ENCODE measurements around the gene DNAJC1.
A peak's percentile ranks its signal among the peaks of the same experiment; 100 is the strongest.

DNAJC1 gene

DNA sequence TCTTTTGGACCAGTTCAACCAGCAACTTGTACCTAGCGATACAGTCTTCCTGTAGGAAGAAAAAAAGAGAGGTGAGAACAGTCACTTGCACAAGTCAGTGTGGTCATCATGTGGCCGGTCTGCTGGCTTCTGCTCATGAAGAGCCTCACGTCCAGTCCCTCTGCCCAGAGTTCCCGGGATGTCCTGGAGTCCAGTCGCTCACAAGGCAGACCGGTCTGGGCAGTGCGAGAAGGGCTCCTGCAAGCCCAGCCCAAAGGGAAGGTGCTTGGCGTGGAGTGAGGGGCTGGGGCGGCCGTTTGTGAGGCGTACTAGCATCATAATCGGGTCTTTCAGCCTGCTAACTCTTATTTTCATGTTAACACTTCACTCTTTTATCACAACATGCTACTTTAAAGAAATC lies 246.8 kb downstream of the DNAJC1 start:
- no peak for DNase-seq

DNA sequence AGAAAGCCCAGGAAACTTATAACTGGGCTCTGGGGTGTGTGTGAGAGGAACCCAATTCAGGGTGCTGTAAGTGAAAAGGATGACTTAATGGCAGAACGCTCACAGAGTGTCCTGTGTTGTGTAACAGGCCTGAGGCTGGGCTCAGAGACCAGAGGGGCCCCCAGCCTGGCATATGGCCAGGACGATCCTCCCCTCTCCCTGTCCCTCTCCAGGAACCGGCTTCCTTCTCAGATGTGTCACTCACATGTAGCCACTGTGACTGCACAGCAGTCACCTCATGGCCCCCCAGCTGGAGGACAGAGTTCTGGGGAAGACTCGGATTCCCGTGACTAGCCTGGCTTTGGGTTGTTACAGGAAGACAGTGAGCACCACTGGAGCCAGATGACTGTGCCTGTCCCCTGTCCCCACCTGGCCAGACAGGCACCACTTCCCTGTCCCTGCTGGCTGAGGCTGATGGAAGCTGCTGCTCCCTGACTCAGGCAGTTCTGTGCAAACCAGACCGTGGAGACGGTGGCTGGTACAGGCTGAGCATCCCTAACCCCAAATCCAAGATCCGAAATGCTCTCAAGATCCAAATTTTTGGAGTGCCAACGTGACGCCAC lies 249.0 kb downstream of the DNAJC1 start:
- no peak for DNase-seq

GRCh38 chr10:21753497-21754270 lies 249.8 kb downstream of the DNAJC1 start:
- no peak for DNase-seq

GRCh38 chr10:21751341-21752310 lies 251.9 kb downstream of the DNAJC1 start:
- DNase-seq = no peak

GRCh38 chr10:21750424-21750823 lies 253.1 kb downstream of the DNAJC1 start:
- DNase-seq = no peak

GRCh38 chr10:21749788-21750187 lies 253.7 kb downstream of the DNAJC1 start:
- DNase-seq = no peak

- no peak for DNase-seq
Observed at GRCh38 chr10:21747809-21748208, 255.7 kb downstream of the DNAJC1 start.

GRCh38 chr10:21746118-21746517 lies 257.4 kb downstream of the DNAJC1 start:
- DNase-seq = no peak

GRCh38 chr10:21744223-21744622 lies 259.3 kb downstream of the DNAJC1 start:
- DNase-seq = no peak

DNA sequence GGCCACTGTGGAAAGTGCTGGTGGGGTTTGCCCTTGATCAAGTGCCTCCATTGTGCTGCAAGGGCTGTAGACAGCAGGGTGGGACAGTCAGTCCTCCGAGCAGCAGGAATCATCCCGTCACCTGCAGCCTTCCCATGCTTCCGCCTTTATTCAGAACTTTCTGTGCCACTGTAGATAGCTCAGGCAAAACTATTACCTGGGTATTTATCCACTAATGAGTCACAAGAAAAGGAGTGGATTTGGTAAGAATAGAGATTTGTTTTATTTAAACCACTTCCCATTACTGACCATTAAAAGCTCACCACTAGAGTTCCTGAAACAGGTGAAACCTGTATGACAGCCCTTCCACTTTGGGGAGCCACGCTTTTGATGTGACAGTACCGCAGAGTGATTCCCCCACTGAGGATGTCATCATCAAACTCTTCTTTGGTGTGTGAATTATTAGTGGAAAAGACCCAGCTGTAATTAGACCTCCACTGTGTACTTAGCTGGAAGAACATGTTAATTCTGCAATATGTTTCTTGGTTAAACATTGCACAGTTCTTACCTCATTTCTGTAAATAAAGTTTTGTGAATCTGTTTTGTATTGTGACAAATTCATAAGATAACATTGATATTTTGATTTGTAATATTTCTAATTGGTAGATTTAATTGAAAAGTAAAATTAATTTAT lies 260.7 kb downstream of the DNAJC1 start:
- no peak for DNase-seq

DNA sequence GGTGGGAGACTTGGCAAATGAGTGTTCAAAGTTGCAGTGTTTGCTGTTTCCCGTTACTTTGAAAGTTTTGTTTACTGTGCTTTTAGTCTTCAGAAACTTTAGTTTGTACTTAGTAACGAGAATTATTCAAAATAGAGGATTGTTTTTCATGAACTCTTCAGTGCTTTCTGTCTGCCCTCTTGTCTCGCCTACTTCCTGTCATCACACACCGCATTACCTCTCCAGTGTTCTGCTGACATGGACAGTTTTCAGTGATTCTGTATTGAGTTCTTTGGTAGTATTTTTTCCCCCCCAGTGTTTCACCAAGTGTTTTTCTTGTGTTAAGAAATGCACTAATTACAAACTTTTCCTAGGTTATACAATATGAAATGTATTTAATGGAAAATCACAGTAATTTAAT lies 262.5 kb downstream of the DNAJC1 start:
- no peak for DNase-seq

DNA sequence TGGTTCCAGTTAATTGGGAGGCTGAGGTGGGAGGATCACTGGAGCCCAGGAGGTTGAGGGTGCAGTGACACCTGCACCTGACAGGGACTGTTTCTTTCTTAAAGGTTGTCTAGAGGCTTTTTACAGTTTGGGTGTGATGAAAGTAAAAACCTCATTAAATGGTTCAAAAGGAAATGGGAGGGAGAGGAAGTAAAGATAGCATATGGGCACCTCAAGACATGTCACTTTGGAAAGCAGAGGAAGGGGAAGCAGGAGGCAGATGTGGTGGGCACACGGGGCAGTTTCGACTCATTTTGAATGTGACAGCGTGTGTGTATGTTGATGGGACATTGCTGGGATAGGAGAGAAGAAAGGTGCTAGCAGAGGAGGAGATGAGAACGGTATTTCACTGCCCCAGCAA lies 266.4 kb downstream of the DNAJC1 start:
- DNase-seq = no peak

DNA sequence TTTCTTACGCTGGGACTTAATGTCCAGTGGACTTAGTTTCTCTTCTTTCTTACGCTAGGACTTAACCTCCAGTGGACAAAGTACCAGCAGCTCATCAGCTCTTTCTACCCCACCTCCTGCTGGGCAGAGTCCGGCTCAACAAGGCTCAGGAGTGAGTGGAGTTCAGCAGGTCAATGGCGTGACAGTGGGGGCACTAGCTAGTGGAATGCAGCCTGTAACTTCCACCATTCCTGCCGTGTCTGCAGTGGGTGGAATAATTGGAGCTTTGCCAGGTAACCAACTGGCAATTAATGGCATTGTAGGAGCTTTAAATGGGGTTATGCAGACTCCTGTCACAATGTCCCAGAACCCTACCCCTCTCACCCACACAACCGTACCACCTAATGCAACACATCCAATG lies 269.8 kb downstream of the DNAJC1 start:
- DNase-seq = no peak

DNA sequence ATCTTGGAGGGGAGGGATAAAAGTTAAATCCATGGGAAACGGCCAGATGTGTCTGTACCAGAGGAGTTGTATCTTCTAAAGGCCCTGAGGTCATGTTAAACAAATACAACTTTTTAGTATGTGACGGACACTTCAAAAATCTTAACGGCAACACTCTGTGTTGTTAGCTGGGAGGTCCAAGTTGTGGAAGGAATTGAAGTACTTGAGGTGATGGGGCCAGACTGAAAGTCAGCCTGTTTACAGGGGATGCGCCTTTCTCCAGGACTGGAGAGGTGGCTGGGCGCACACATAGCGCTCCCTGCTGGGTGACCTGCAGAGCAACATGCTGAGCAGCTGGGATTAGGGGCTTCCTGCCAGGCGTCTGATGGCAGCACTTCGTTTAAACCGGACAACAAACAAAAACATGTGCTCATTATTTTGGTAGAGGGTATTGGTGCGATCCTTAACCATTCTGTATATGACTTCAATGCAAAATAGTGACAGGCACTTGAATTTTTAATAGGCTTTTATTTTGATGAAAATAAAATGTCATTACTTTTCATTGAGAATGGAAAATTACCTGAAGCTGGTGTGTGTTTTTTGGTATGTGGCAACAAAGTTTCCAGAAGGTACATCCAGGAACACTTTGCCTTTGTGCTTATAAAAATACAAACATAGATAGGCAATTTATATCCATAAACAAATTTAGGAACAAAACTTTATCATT lies 271.3 kb downstream of the DNAJC1 start:
- DNase-seq = no peak

DNA sequence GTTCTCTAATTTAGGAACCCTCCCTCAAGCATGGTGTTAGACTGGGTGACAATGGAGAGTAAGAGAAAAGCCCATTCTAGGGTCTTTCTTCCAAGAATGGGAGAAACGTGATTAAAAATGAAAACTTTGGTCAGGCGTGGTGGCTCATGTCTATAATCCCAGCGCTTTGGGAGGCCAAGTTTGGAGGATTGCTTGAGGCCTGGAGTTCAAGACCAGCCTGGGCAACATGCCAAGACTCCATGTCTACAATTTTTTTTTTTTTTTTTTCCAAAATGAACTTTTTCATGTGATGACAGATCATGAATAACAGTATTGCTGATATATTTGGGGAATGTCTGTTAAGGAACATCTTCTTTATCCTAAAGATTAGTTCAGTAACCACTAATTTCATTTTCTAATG lies 274.9 kb downstream of the DNAJC1 start:
- DNase-seq = no peak

- DNase-seq = no peak
Observed at GRCh38 chr10:21727452-21728168, 275.9 kb downstream of the DNAJC1 start.

- no peak for DNase-seq
Observed at GRCh38 chr10:21726601-21727225, 276.8 kb downstream of the DNAJC1 start.

- DNase-seq = peak; percentile 82
Observed at GRCh38 chr10:21724687-21725367, 278.7 kb downstream of the DNAJC1 start.

DNA sequence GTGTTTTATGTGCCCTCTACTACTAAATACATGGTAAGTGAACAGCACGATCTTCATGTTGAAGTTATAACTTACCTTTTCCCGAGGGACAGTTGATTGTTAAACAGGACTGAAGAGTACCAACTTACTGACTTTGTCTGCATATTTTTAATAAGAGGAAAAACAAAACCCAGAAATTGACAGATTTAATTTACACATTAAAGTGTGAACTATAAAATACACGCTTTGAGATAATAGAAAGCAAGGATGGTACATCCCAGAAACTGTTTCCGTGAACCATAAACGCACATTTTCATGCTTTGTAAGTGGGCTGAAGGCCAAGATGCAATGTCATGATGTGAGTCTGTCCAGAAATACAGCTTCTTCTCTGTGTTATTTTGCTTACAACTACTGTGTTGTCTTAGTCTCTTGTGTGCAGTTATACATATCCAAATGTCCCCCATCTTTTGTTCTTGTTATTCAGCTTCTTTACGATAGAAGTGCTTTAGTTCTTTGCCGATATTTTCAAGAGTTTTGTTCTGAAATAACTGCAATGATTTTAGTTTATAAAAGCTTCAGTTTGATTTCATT lies 279.4 kb downstream of the DNAJC1 start:
- no peak for DNase-seq

DNA sequence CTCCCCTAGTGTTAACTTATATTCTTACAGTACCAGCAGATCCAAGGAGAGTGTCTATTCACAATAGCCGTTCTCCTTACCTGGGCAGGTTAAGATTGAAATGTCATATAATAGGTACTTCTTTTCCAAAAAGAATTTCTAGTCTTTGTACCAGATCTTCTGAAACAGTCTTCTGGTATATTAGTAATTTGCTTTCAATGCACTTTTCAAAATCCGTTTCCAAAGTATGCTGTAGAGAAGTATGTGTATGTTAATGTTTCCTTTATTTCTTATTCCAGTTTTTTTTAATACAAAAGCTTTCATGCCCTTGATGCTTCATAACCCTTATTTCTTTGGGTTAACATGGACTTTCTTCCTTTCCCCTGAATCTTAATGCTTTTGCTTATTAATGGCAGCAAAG lies 281.3 kb downstream of the DNAJC1 start:
- no peak for DNase-seq
